ENCODE measurements around the gene LRRC10B.
A peak's percentile ranks its signal among the peaks of the same experiment; 100 is the strongest.

The LRRC10B gene

GRCh38 chr11:61546663-61547062 is 38.1 kb downstream of the LRRC10B start:
- DNase-seq (ENCODE audit: low spot score) = no peak

GRCh38 chr11:61547246-61547645 is 38.7 kb downstream of the LRRC10B start:
- DNase-seq (ENCODE audit: low spot score) = no peak

DNA sequence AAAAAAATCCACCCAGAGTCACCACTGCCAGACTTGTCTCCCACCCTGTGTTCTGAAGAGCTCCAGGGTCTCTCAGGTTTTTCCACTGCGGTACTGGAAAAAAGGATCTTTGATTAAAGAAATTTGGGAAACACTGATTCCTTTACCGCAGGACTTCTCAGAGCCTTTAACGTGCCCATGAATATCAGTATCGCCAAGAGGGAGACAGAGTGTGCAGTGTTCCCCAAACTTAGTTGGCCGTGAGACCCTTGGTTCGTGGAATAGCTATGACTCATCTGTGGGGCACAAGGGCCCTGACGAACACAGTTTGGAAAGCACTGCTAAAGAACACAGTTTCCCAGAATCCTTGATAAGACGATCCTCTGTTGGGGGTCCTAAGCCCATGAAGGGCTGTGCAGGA is 40.6 kb downstream of the LRRC10B start:
- no peak for DNase-seq (ENCODE audit: low spot score)

- no peak for DNase-seq (ENCODE audit: low spot score)
These were observed 41.4 kb downstream of the LRRC10B start for GRCh38 chr11:61549662-61550568.

GRCh38 chr11:61550665-61551227 is 42.2 kb downstream of the LRRC10B start:
- no peak for DNase-seq (ENCODE audit: low spot score)

- DNase-seq (ENCODE audit: low spot score) = peak; percentile 82
These were observed 43.1 kb downstream of the LRRC10B start for GRCh38 chr11:61551634-61552033.

DNA sequence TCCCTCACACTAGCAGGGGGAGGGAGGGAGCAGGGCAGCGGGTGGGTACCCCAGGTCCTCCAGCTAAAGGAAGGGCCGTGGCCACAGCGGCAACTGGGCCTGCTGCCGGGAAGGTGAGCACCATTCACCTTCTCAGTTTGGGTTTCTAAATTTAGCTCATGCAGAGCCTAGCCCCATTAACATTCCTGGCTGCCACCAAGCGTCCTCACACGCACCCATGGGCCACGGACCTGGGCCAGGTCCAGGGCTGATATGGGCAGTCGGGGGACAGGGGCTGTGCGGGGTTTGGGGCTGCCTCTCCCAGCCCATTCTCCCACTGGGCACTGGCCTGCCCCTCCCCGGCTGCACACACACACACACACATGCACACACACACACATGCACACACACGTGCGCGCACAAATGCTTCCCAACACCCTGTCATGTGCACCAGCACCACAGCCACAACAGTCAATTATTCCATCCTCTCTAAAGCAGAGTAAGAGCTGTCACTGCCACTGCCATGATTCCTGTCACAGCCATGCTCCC is 43.6 kb downstream of the LRRC10B start:
- DNase-seq (ENCODE audit: low spot score) = no peak

- no peak for DNase-seq (ENCODE audit: low spot score)
These were observed 45.0 kb downstream of the LRRC10B start for GRCh38 chr11:61553373-61554171.

- DNase-seq (ENCODE audit: low spot score) = no peak
These were observed 45.8 kb downstream of the LRRC10B start for GRCh38 chr11:61554172-61554988.

- DNase-seq (ENCODE audit: low spot score) = no peak
These were observed 46.8 kb downstream of the LRRC10B start for GRCh38 chr11:61555051-61555969.

- no peak for DNase-seq (ENCODE audit: low spot score)
These were observed 47.4 kb downstream of the LRRC10B start for GRCh38 chr11:61555978-61556377.

- DNase-seq (ENCODE audit: low spot score) = no peak
These were observed 48.1 kb downstream of the LRRC10B start for GRCh38 chr11:61556621-61557020.

Data from AG20443 (cell line).